Ovary (tissue), 9 donors: ENCODE measurements around the gene MAP2K4. TPM values are rescaled to one million over a fixed set of nuclear protein-coding genes. Genes with fewer than 3 reads are reported as not detected.

ENCODE experiments used
- DNase-seq, 5 donors: peaks; one replicate each; pipeline ENCODE4 v3.0.0-alpha.2; 2019 to 2020
- H3K27ac ChIP-seq, 2 donors: fragments of 200-600 bp; one replicate each; pipeline versions ENCODE4 v1.5.1 to v1.8.0; 2019 to 2022
- H3K27me3 ChIP-seq: fragments of 200-600 bp; one replicate; pipeline ENCODE4 v1.8.0; 2022
- H3K36me3 ChIP-seq: fragments of 200-600 bp; sonication (generic); one replicate; pipeline ENCODE4 v1.5.1; 2019
- H3K4me1 ChIP-seq: one replicate; pipeline ENCODE4 v1.8.1; 2013; ENCODE audit warnings: mild to moderate bottlenecking, moderate library complexity; ENCODE audit not compliant: insufficient read depth
- H3K4me3 ChIP-seq: fragments of 200-600 bp; sonication (generic); one replicate; pipeline ENCODE4 v1.5.1; 2017
- H3K9me3 ChIP-seq, 2 donors: fragments of 200-600 bp in 1 of 2; sonication (generic) in 1 of 2; one replicate each; pipeline versions ENCODE4 v1.5.1 to v1.8.1; 2013 to 2019; ENCODE audit warnings: mild to moderate bottlenecking in 1 of 2, moderate library complexity in 1 of 2
- EP300 ChIP-seq: sonication (generic); formaldehyde crosslinking; IDR thresholded peaks from one replicate; pipeline ENCODE4 v1.6.1; 2017; ENCODE audit warnings: antibody characterized with exemption
- POLR2A ChIP-seq: fragments of 450-650 bp; IDR thresholded peaks from one replicate; pipeline ENCODE4 v1.6.1; 2017; ENCODE audit warnings: antibody characterized with exemption, mild to moderate bottlenecking, moderate library complexity
- WGBS, 3 donors: extraction: QIAGEN DNeasy Blood & Tissue Kit in 1 of 3; methylation state at CpG; one replicate each; pipeline versions ENCODE4 v1.1.5 to v1.1.7; 2013 to 2017; 5-methylcytosine and 5-hydroxymethylcytosine counted together
- intact Hi-C, 4 donors: fragments of 100-400 bp; cut with DNase I; formaldehyde crosslinking; loops; one replicate each; pipeline versions ENCODE4 v1.11.0 to v1.15.1; 2022 to 2023
- polyA plus RNA-seq, 2 donors: library from polyadenylated mRNA; stranded (reverse); fragments of 200-250 nt in 1 of 2; fragments of 350-450 nt in 1 of 2; fragmentation: Illumina TruSeq in 1 of 2; extraction: RNeasy Lipid Tissue Mini Kit (QIAGEN cat#74804) in 1 of 2; gene quantifications; one replicate each; pipeline ENCODE4 v1.2.3, GENCODE V29; 2013 to 2014
- total RNA-seq, 7 donors: library from RNA; depleted of rRNA in 2 of 7; stranded (reverse); fragments of >200 nt in 2 of 7; fragmentation: NEBNext Ultra II Directional in 3 of 7; extraction: Animal tissue kit (Norgen Biotek cat#: 25700) in 3 of 7; gene quantifications; one replicate each; pipeline versions ENCODE4 v1.1.0 to v1.2.4, GENCODE V29; 2016 to 2023
- TF ChIP-seq, protein P1 (sequence below), 3 donors: fragments of 450-650 bp in 2 of 3; fragments of 200-600 bp in 1 of 3; IDR thresholded peaks; one replicate each; pipeline versions ENCODE4 v1.5.1 to v1.8.0; 2016 to 2022; ENCODE audit warnings: antibody characterized with exemption in 3 of 3, mild to moderate bottlenecking in 1 of 3
- donor health status: DM: no; HTN: no; CAD: no; lungs with moderate emphysema.
- donor health status: DM: no; HTN: no; CAD: no.
- donor health status: Bipolar disorder and iron deficiency.
- donor health status: DM: yes; HTN: yes; CAD: no.
- donor health status: DM: no; HTN: no; CAD: no.
- donor health status: DM: yes; HTN: yes; CAD: no.

Gene MAP2K4
- total and polyA plus RNA-seq, 9 donors: 12.1 to 66.8 (median 42.4) TPM

DNA sequence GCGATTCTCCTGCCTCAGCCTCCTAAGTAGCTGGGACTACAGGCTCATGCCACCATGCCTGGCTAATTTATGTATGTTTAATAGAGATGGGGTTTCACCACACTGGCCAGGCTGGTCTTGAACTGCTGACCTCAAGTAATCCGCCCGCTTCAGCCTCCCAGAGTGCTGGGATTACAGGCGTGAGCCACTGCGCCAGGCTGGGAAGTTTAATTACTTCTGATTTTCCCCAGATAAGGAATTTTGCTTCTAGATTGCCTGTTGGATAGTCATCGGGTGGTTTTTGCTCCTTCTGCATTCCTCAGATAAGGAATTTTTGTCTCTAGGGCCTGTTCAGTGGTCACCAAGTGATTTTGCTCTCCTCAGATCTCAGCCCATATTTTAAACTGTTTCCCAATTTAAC, 112.5 kb downstream of the MAP2K4 start:
- H3K4me3 ChIP-seq: no peak overlapping the region
- H3K27me3 ChIP-seq: no peaks in the 10 kb centered on the region
- no peak for TF ChIP-seq POLR2A
- TF ChIP-seq, protein P1, sequence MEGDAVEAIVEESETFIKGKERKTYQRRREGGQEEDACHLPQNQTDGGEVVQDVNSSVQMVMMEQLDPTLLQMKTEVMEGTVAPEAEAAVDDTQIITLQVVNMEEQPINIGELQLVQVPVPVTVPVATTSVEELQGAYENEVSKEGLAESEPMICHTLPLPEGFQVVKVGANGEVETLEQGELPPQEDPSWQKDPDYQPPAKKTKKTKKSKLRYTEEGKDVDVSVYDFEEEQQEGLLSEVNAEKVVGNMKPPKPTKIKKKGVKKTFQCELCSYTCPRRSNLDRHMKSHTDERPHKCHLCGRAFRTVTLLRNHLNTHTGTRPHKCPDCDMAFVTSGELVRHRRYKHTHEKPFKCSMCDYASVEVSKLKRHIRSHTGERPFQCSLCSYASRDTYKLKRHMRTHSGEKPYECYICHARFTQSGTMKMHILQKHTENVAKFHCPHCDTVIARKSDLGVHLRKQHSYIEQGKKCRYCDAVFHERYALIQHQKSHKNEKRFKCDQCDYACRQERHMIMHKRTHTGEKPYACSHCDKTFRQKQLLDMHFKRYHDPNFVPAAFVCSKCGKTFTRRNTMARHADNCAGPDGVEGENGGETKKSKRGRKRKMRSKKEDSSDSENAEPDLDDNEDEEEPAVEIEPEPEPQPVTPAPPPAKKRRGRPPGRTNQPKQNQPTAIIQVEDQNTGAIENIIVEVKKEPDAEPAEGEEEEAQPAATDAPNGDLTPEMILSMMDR (IDR thresholded peaks at IDR 0.05): no peak
- TF ChIP-seq EP300: no peak
- no peaks in the 10 kb centered on the region for H3K9me3 ChIP-seq
- no peaks in the 10 kb centered on the region for H3K4me1 ChIP-seq
- intact Hi-C loops: no loop called here
- no peak for DNase-seq
- no peaks in the 10 kb centered on the region for H3K36me3 ChIP-seq
- 83 to 87% (median 86%) methylated on average over 6 of the region's 6 CpGs for WGBS, 3 donors
- no peak overlapping the region for H3K27ac ChIP-seq

DNA sequence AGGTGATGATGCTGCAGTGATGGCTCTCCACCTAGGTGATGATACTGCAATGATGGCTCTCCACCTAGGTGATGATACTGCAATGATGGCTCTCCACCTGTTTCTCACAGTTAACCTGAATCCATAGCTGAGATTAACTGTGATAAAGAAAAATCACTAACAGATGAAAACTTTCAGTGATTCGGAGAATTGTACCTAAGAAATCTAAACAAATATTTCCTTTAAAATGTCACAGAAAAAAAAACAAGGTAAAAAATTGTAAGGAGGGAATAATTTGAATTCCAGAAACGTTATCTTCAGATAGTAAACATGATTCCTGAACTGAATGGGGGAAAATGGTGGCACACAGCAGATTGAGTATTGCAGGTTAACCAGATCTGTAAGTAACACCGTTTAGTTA, 113.4 kb downstream of the MAP2K4 start:
- no peaks in the 10 kb centered on the region for H3K36me3 ChIP-seq
- WGBS, 3 donors: 42 to 69% (median 61%) methylated on average over 3 of the region's 3 CpGs
- TF ChIP-seq, protein P1 (IDR thresholded peaks at IDR 0.05): no peak
- TF ChIP-seq POLR2A: no peak
- no peak for TF ChIP-seq EP300
- H3K4me1 ChIP-seq: no peaks in the 10 kb centered on the region
- no peaks in the 10 kb centered on the region for H3K9me3 ChIP-seq
- H3K27me3 ChIP-seq: no peaks in the 10 kb centered on the region
- H3K4me3 ChIP-seq: no peak overlapping the region
- intact Hi-C loops: no loop called here
- DNase-seq: no peak
- no peak overlapping the region for H3K27ac ChIP-seq

DNA sequence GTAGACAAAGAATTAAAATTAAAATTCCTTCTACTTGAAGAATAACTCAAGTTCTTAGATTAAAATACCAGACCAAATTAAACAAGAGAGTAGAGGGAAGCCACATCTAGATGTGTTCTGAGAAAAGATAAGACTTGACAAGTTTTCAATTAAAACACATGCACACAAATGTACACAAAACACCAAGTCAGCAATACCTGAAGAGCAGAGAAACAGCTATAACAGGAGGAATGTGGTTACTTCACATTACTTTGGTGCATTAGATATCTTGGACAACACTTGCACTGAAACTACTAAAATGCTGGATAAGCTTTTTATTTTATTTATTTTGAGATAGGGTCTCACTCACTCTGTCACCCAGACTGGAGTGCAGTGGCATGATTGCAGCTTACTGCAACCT, 113.9 kb downstream of the MAP2K4 start:
- DNase-seq: no peak
- intact Hi-C loops: no loop called here
- TF ChIP-seq EP300 (no peak), POLR2A (no peak)
- TF ChIP-seq, protein P1 (IDR thresholded peaks at IDR 0.05): no peak
- Histone ChIP-seq H3K9me3 (no peaks in the 10 kb centered on the region), H3K4me1 (no peaks in the 10 kb centered on the region), H3K36me3 (no peaks in the 10 kb centered on the region), H3K27ac (no peak overlapping the region), H3K27me3 (no peaks in the 10 kb centered on the region), H3K4me3 (no peak overlapping the region)

DNA sequence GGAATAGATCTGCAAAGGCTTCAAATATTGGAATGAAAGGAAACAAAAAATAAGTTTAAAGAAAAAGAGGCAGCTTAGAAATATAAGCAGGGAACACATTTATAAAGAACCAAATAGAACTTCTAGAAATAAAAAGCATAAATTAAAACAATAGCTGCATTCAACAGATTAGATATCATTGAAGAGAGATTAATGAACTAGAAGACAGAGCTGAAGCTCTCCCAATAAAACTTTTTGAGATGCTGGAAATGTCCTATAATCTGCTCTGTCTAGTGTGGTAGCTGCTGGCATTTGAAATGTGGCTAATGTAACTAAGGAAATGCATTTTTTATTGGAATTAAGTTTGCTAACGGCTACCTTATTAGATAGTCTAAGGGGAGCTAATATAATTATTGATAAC, 115.6 kb downstream of the MAP2K4 start:
- WGBS, 3 donors: 92 to 100% (median 94%) methylated on average over 1 of the region's 1 CpG
- intact Hi-C loops: no loop called here
- Histone ChIP-seq H3K36me3 (no peaks in the 10 kb centered on the region), H3K27ac (no peak overlapping the region), H3K4me1 (no peaks in the 10 kb centered on the region), H3K27me3 (no peaks in the 10 kb centered on the region), H3K9me3 (no peaks in the 10 kb centered on the region), H3K4me3 (no peak overlapping the region)
- no peak for TF ChIP-seq EP300
- TF ChIP-seq, protein P1 (IDR thresholded peaks at IDR 0.05): no peak
- TF ChIP-seq POLR2A: no peak
- DNase-seq: no peak

DNA sequence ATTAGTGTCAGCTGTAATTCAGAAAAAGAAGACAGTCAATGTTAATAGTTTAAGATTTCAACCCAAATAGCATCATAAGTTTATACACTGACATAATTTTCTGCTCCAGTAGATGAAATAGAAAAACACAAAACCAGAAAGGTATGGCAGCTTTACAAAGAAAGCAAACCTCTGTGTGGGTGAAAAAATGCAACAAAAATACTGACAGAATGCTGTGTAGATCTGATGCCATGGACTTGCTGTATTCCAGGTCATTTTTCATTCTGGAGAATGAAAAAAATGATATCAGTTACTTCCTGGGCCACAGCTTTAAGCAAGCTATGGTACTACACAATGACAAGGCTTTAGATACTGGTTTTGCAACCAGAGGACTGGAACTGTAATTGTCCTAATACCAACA, 116.0 kb downstream of the MAP2K4 start:
- no peaks in the 10 kb centered on the region for H3K36me3 ChIP-seq
- intact Hi-C loops: no loop called here
- H3K4me3 ChIP-seq: no peak overlapping the region
- no peaks in the 10 kb centered on the region for H3K27me3 ChIP-seq
- no peaks in the 10 kb centered on the region for H3K4me1 ChIP-seq
- no peaks in the 10 kb centered on the region for H3K9me3 ChIP-seq
- no peak overlapping the region for H3K27ac ChIP-seq
- DNase-seq: no peak
- no peak for TF ChIP-seq POLR2A
- TF ChIP-seq EP300: no peak
- TF ChIP-seq, protein P1 (IDR thresholded peaks at IDR 0.05): no peak
